PC-3 (cell line): ENCODE measurements around the gene KL. TPM values are rescaled to one million over a fixed set of nuclear protein-coding genes. Genes with fewer than 3 reads are reported as not detected.

Source experiments
- ATAC-seq: fragments of 200-7000 bp; cut with Tn5 transposase; 2 replicates; pipeline ENCODE4 v1.9.1; 2020; ENCODE audit warnings: mild to moderate bottlenecking, moderate library complexity
- BruUV-seq: library from RNA; stranded (reverse); fragments of 400-500 nt; replicated peaks from 2 replicates; lab custom pipeline; 2021; lab: Mats Ljungman, UMichigan
- CTCF ChIA-PET: fragments of 300-600 bp; sonication (Branson Sonifier 250); formaldehyde crosslinking; loops from one replicate; lab custom pipeline; 2022; ENCODE audit warnings: antibody characterized with exemption; lab: Charles Lee
- POLR2A ChIA-PET: fragments of 300-600 bp; sonication (Branson Sonifier 250); formaldehyde crosslinking; loops from one replicate; lab custom pipeline; 2022; ENCODE audit warnings: antibody characterized with exemption; ENCODE audit not compliant: unreplicated experiment; lab: Charles Lee
- DNase-seq: peaks from one replicate; pipeline ENCODE4 v3.0.0-alpha.2; 2015
- H2AFZ ChIP-seq: fragments of 300-600 bp; sonication (generic); 2 replicates; pipeline ENCODE4 v1.6.0; 2016; ENCODE audit warnings: antibody characterized with exemption, low read length
- H3F3A ChIP-seq: fragments of 300-600 bp; sonication (generic); one replicate; pipeline ENCODE4 v1.6.0; 2017; ENCODE audit warnings: antibody characterized with exemption, low read length, control low read depth, mild to moderate bottlenecking; ENCODE audit not compliant: unreplicated experiment
- H3K27ac ChIP-seq: fragments of 300-600 bp; sonication (generic); 2 replicates; pipeline ENCODE4 v1.5.1; 2016; ENCODE audit warnings: mild to moderate bottlenecking, low read length
- H3K27me3 ChIP-seq: fragments of 300-600 bp; sonication (generic); 2 replicates; pipeline ENCODE4 v1.6.1; 2016; ENCODE audit warnings: low read length, mixed read lengths
- H3K36me3 ChIP-seq: fragments of 300-600 bp; sonication (generic); 2 replicates; pipeline ENCODE4 v1.6.1; 2016; ENCODE audit warnings: low read depth, mixed run types, low read length, mixed read lengths
- H3K4me1 ChIP-seq: fragments of 300-600 bp; sonication (generic); 2 replicates; pipeline ENCODE4 v1.5.1; 2016; ENCODE audit warnings: low read length; ENCODE audit not compliant: insufficient read depth
- H3K4me2 ChIP-seq: fragments of 300-600 bp; sonication (generic); 2 replicates; pipeline ENCODE4 v1.6.0; 2016; ENCODE audit warnings: low read length
- H3K4me3 ChIP-seq: fragments of 300-600 bp; sonication (generic); 2 replicates; pipeline ENCODE4 v1.5.1; 2016; ENCODE audit warnings: mild to moderate bottlenecking, low read length, mixed read lengths
- H3K79me2 ChIP-seq: fragments of 300-600 bp; sonication (generic); 2 replicates; pipeline ENCODE4 v1.6.1; 2017; ENCODE audit warnings: low read length, mixed read lengths
- H3K9ac ChIP-seq: fragments of 300-600 bp; sonication (generic); 2 replicates; pipeline ENCODE4 v1.6.0; 2016; ENCODE audit warnings: mild to moderate bottlenecking, low read length
- H3K9me2 ChIP-seq: fragments of 300-600 bp; sonication (generic); replicated peaks from 2 replicates; pipeline ENCODE4 v1.6.1; 2016; ENCODE audit warnings: mixed run types, low read length, mixed read lengths
- H3K9me3 ChIP-seq: fragments of 300-600 bp; sonication (generic); 2 replicates; pipeline ENCODE4 v1.6.1; 2016; ENCODE audit warnings: low read length, mixed read lengths
- H4K20me1 ChIP-seq: fragments of 300-600 bp; sonication (generic); 2 replicates; pipeline ENCODE4 v1.6.1; 2016; ENCODE audit warnings: low read length, mixed read lengths
- CTCF ChIP-seq: fragments of 300-600 bp; sonication (generic); conservative IDR thresholded peaks from 2 replicates; pipeline ENCODE4 v1.5.1; 2017; ENCODE audit warnings: antibody characterized with exemption, low read depth, mild to moderate bottlenecking, low read length
- EZH2 ChIP-seq: fragments of 300-600 bp; sonication (generic); IDR thresholded peaks from one replicate; pipeline ENCODE4 v1.6.1; 2017; ENCODE audit warnings: antibody characterized with exemption, mild to moderate bottlenecking, low read length; ENCODE audit not compliant: unreplicated experiment
- EZH2phosphoT487 ChIP-seq: fragments of 300-600 bp; sonication (generic); IDR thresholded peaks from 2 replicates; pipeline ENCODE4 v1.6.1; 2018; ENCODE audit warnings: mild to moderate bottlenecking, antibody characterized with exemption, low read length, borderline replicate concordance
- intact Hi-C: fragments of 100-400 bp; cut with micrococcal nuclease; formaldehyde crosslinking; loops from 2 replicates; pipeline ENCODE4 v1.9.0; 2023
- total RNA-seq: library from RNA; depleted of rRNA; stranded (reverse); fragments of >200 nt; gene quantifications from 2 replicates; pipeline ENCODE4 v1.2.3, GENCODE V29; 2014

KL gene
- total RNA-seq, 1 experiment from 2014 or later = 0.07 TPM

GRCh38 chr13:33017323-33017929, 1.2 kb downstream of the KL start:
- no TSS peak for BruUV-seq
- no peak overlapping the region for H2AFZ ChIP-seq
- no peaks in the 10 kb centered on the region for H3F3A ChIP-seq
- ATAC-seq (no peak), DNase-seq (no peak)
- no peak overlapping the region for H3K9ac ChIP-seq
- POLR2A ChIA-PET = no interaction called here
- no peak overlapping the region for H3K4me2 ChIP-seq
- no peaks in the 10 kb centered on the region for H3K9me3 ChIP-seq
- no peaks in the 10 kb centered on the region for H3K27me3 ChIP-seq
- H4K20me1 ChIP-seq = no peaks in the 10 kb centered on the region
- H3K79me2 ChIP-seq = no peaks in the 10 kb centered on the region
- no peak overlapping the region for H3K27ac ChIP-seq
- H3K9me2 ChIP-seq = no peaks in the 10 kb centered on the region
- intact Hi-C loops = no loop called here
- H3K36me3 ChIP-seq = no peaks in the 10 kb centered on the region
- H3K4me1 ChIP-seq = peaks cover 4% of the 10 kb centered on the region; the same call in 1 of the 2 replicates
- CTCF ChIA-PET = no interaction called here
- TF ChIP-seq EZH2phosphoT487 (no peak), CTCF (no peak), EZH2 (no peak)
- no peak overlapping the region for H3K4me3 ChIP-seq

DNA sequence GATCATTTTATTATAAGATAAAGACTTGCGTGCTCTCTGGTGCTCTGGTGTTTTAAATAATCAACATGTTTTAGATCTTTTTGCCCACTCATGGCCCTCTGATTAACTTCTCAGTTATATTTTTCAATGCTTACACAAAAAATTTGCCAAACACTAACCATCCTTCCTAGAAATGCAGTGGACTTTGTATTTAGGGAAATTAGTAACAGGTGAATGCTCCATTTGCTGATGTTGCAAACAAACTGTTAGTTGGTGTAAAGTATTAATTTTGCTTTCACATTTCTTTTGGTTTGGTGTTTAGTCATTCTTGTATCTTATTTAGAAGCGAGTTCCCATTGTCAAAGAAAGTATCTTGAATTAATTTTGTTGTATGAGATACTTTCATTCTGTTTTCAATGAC, 2.7 kb downstream of the KL start:
- intact Hi-C loops = no loop called here
- H3K27me3 ChIP-seq = no peaks in the 10 kb centered on the region

More for the DNA sequence above, 2.7 kb downstream of the KL start:
- Histone ChIP-seq H3K27ac (no peak overlapping the region), H3K9ac (no peak overlapping the region), H3F3A (no peaks in the 10 kb centered on the region), H3K9me3 (no peaks in the 10 kb centered on the region), H3K9me2 (no peaks in the 10 kb centered on the region), H3K36me3 (no peaks in the 10 kb centered on the region), H3K4me2 (no peak overlapping the region), H3K79me2 (no peaks in the 10 kb centered on the region), H3K4me1 (peaks cover 4% of the 10 kb centered on the region; the same call in 1 of the 2 replicates), H2AFZ (no peak overlapping the region), H3K4me3 (no peak overlapping the region), H4K20me1 (no peaks in the 10 kb centered on the region)
- POLR2A ChIA-PET = no interaction called here
- no peak for TF ChIP-seq EZH2
- no peak for TF ChIP-seq CTCF
- no peak for TF ChIP-seq EZH2phosphoT487
- ATAC-seq (no peak), DNase-seq (no peak)
- CTCF ChIA-PET = no interaction called here
- BruUV-seq = no TSS peak
